HG02642 (cell line): ENCODE data around the gene TRIM47.

Source experiments
- ATAC-seq: cut with Tn5 transposase; IDR thresholded peaks from one replicate; pipeline ENCODE4 v1.9.1; 2021; ENCODE audit warnings: mild to moderate bottlenecking; ENCODE audit not compliant: unreplicated experiment, poor library complexity

TRIM47 gene

GRCh38 chr17:75909051-75909811, 30.9 kb upstream of the TRIM47 start:
- ATAC-seq = no peak

- ATAC-seq = no peak
These were observed 29.8 kb upstream of the TRIM47 start for GRCh38 chr17:75908201-75908600.

DNA sequence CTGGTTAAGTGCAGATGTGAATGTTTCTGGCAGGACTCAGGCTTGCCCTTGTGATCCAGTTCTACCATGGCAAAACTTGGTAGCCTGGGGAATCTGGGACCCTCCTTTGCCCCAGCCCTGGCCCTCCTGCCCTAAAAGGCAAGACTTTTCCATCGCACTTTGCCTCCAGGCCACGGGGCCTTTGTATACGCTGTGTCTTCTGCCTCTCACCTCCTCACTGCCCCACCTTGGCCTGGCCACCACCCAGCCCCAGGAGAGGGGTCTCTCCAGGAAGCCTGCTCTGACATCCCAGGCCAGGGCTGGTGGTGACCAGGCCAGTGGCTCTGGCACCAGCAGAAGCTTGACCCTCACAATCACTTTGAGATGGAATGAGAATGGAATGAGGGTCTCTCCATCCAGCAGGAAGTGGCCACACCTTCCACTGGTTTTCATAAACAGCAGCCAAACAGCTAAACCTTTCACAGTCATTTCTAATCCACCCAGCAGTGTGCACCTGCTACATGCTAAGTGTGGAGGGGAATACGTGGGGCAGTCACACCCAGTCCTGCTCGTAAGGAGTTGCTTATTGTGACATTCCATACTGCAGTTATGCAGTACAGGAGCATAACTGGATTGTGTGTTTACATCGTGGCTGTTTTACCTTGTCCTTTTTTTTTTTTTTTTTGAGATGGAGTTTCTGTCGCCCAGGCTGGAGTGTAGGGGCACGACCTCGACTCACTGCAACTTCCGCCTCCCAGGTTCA, 27.9 kb upstream of the TRIM47 start:
- no peak for ATAC-seq

DNA sequence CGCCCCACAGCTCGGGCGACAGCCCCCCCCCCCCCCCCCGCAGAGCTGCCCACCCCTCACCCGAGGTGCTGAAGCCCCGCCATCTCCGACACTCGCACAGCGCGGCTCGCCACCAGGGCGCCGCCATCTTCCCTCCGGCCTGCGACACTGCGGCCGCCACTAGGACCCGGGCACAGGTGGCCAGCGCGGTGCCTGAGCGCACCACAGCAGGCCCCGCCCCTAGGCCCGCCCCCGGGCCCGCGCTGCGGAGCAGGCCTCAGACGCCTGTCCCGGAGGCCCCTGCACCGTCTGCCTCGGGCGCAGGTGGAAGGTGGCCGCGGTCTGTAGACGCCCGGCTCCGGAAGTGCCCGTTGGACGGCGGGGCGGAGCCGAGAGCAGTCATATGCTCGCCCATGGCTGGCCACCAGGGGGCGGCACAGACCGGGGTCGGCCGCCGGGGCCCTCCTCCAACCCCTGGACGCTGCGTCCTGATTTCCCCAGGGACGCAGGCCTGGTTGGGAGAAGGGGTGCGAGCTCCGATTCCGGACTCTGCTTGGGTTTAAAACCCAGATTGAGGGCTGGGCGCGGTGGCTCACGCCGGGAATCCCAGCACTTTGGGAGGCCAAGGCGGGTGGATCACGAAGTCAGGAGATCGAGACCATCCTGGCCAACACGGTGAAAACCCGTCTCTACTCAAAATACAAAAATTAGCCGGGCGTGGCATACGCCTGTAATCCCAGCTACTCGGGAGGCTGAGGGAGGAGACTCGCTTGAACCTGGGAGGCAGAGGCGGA, 26.6 kb upstream of the TRIM47 start, which contains the start of gene MRPL38:
Gene MRPL38, minus strand, starts transcription at position 136 of the 773 bp plus-strand sequence. Its CDS starts 9 bp downstream, at position 127.
- peak; percentile 95 for ATAC-seq

- no peak for ATAC-seq
These were observed 24.0 kb upstream of the TRIM47 start for GRCh38 chr17:75902406-75902805.

- no peak for ATAC-seq
These were observed 23.3 kb upstream of the TRIM47 start for GRCh38 chr17:75901727-75902126.

DNA sequence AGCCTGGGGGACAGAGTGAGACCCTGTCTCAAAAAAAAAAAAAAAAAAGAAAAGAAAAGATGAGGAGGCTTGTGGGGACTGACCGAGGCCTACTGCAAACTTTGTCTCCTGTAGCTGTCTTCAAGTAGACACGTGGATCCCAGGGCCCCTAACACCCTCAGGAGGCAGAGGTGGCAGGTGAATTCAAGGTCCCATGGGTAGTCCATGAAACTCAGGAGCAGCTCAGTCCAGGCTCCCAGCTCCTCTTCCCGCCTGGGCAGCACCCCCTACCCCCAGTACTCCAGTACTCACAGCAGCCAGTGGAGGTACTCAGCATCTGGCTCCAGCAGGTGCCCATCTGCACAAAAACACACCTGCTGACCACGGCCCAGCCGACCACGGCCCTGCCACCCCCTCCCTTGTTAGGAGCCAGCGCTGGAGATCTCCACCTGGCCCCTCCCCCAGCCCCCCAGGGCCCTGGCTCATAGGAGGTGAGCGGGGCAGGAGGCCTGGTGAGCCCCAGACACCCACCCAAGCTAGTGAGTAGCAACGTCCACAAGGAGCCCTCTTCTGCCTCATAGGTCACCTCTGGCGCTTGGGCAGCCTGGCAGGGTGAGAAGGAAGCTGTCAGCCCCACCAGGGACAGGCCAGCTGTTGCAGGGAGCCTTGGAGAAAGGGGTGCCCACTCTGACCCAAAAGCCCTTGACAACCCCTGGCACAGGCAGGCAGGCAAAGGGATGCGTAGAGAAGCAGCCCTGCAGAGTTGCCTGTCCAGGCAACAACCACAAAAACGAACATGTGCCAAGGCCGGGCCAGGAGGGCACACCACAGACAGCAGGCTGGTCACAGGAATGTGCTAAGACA, 22.5 kb upstream of the TRIM47 start:
- ATAC-seq = no peak

- ATAC-seq = no peak
These were observed 21.5 kb upstream of the TRIM47 start for GRCh38 chr17:75899767-75900468.

- ATAC-seq = no peak
These were observed 21.0 kb upstream of the TRIM47 start for GRCh38 chr17:75899353-75899752.

GRCh38 chr17:75898791-75899190, 20.4 kb upstream of the TRIM47 start:
- no peak for ATAC-seq

- ATAC-seq = no peak
These were observed 19.7 kb upstream of the TRIM47 start for GRCh38 chr17:75898065-75898464.

- ATAC-seq = no peak
These were observed 19.0 kb upstream of the TRIM47 start for GRCh38 chr17:75897160-75898019.

DNA sequence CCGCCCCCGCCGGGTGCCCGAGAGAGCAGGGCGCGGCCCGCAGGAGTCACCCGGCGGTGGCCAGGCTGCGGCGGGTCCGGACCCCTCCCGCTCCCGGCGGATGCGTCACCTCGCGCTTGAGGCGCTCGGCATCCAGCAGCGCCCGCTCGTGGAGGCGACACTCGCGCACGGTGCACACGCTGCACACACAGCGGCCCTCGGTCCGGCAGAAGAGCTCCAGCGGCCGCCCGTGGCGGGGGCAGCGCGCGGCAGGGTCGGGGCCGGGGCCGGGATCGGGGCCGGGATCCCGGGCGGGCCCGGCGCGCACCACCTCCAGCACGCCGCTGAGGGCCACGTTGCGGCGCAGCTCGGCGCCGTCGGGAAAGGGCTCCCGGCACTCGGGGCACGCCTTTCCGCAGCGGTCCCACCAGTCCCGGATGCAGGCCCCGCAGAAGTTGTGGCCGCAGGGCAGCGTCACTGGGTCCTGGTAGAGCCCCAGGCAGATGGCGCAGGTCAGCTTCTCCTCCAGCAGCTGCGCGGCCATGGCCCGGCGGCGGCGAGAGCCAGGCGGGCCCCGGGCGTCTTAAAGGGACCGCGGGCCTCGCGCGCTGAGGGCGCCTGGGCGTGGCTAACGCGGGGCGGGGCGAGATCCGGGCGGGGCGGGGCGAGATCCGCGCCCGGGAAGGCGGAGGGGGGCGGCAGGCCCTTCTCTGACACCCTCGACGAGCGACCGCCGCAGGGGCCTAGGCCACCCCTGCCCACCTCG, 18.2 kb upstream of the TRIM47 start, which contains the start of gene TRIM65:
Gene TRIM65, minus strand, starts transcription at position 537 of the 745 bp plus-strand sequence. Its CDS starts 14 bp downstream, at position 523.
- peak; percentile 72 for ATAC-seq

- no peak for ATAC-seq
These were observed 17.2 kb upstream of the TRIM47 start for GRCh38 chr17:75895370-75896155.

DNA sequence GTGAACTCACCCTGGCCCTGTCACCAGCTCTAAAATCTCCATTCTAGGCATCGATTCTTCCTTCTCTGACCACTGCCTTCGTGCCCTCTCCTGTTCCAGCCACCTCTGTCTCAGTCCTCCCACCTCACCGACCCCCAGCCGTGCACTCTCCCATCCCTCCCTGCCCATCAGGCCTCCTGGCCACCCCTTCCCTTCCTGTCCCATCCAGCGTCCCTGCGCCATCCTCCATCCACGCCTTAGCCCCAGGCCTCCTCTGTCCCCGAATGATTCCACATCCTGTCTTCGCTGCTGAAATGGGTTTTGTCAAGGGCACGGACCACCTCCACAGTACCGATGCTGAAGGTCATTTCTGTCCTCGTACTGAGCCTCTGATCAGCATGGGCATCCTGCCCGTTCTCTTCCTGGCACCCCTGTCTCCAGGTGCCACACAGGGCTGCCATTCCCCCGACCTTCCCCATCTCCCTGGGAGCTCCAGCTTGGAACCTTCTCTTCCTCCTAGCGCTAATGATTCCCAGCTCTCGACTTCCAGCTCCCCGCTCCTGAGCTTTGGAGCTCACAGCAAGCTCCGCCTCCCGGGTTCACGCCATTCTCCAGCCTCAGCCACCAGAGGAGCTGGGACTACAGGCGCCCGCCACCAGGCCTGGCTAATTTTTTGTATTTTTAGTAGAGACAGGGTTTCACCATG, 15.8 kb upstream of the TRIM47 start:
- no peak for ATAC-seq

- ATAC-seq = no peak
These were observed 15.1 kb upstream of the TRIM47 start for GRCh38 chr17:75893305-75894048.
